Measurements from ENCODE around the gene IGFBP3.

IGFBP3 gene

DNA sequence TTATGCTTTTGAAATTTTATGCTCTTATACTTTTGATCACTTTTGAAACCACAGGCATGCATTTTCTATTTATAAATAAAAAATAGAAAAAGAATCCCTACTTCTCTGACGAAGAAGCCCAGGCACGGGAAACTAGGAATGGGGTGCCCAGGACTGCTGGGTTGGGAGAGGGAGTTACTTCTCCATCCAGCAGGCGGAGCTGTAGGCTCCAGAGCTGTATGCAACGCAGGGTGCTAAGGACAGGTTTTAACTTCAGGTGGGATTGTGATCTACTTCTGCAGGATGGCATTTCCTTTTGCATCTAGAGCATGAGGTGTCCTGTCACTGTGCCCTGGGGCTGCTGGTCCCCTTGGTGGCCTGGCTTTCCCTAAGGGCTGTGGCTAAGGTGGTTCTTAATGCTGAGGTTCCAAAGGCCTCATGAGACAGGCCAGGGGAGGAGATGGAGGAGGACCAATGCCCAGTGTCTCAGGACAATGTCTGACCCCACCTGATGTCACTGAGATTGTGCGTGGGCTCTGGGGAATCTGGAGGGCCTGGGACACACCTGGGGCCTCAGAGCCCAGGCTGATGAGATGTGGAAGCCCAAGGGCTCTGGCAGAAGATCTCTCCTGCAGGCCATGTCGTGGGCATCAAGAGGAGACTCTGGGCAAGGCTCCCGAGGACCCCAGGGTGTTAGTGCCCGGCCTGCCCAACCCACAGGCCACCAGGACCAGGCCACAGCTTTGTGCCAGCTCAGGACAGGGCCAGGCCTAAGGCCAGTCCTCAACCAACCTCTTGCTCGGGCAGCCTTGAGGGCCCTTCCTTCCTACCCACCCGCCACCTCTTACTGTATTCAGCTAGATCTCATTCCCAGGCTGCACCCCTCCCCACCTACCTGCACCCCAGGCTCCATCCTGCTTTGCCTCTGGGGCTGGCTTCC is 48.7 kb downstream of the IGFBP3 start:
- no peak for DNase-seq (ENCODE audit: low spot score)

DNA sequence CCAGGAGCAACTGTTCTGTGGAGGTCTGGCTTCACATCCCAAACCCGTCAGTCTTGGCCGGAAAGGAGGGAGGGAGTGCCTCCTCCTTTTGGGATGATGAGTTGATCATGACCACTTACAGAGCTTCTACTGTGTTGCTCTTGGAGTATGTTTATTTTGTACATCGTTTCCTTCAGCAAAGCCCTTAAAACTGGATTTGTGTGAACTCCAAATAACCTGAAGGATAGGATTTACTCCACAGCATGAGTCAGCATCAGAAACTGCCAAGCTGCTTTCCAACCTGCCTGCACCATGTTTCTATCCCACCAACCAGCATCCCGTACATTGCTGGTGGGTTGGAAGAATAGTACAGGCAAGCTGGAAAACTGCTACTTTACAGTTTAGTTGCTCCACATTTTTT is 51.6 kb downstream of the IGFBP3 start:
- no peak for DNase-seq (ENCODE audit: low spot score)

DNA sequence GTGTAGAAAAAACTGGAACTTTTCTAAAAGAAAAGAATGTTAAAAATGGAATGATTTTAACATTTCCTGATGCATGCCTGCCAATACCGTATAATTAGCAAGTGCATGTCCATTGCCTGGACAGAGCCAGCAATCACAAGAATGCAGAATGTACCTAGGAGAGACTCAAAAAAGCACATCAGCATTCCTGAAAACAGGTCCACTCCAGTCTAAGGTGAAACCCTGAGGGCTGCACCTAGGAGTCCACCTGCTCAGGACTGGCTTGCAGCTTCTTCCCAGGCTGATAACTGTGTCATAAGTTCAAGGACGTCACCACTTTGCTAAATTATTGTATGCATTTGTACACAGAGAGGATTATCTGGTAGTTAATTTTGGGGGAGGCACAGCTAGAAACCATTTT is 53.6 kb downstream of the IGFBP3 start:
- DNase-seq (ENCODE audit: low spot score), result no peak

- no peak for DNase-seq (ENCODE audit: low spot score)
Observed at GRCh38 chr7:45865594-45866410, 55.3 kb downstream of the IGFBP3 start.

- no peak for DNase-seq (ENCODE audit: low spot score)
Observed at GRCh38 chr7:45863715-45864114, 57.4 kb downstream of the IGFBP3 start.

All from RKO (cell line).